BLaER1 (cell line): ENCODE measurements around the gene RXYLT1.
A peak's percentile ranks its signal among the peaks of the same experiment; 100 is the strongest.

Experiments
- H3K27ac ChIP-seq: shearing (Covaris generic); formaldehyde crosslinking; 2 replicates; pipeline ENCODE4 v1.8.1; 2022
- H3K27me3 ChIP-seq: shearing (Covaris generic); formaldehyde crosslinking; 2 replicates; pipeline ENCODE4 v1.8.1; 2022
- H3K36me3 ChIP-seq: shearing (Covaris generic); formaldehyde crosslinking; 2 replicates; pipeline ENCODE4 v1.8.1; 2022
- H3K4me1 ChIP-seq: shearing (Covaris generic); formaldehyde crosslinking; 2 replicates; pipeline ENCODE4 v1.8.1; 2022
- H3K4me2 ChIP-seq: shearing (Covaris generic); formaldehyde crosslinking; 2 replicates; pipeline ENCODE4 v1.8.1; 2022
- H3K4me3 ChIP-seq: shearing (Covaris generic); formaldehyde crosslinking; 2 replicates; pipeline ENCODE4 v1.8.1; 2022
- H3K9ac ChIP-seq: shearing (Covaris generic); formaldehyde crosslinking; 2 replicates; pipeline ENCODE4 v1.8.1; 2022
- H3K9me3 ChIP-seq: shearing (Covaris generic); formaldehyde crosslinking; 2 replicates; pipeline ENCODE4 v1.8.1; 2022
- H4K20me1 ChIP-seq: shearing (Covaris generic); formaldehyde crosslinking; 2 replicates; pipeline ENCODE4 v1.8.1; 2022
- Cebpa-rat ChIP-seq: shearing (Covaris generic); IDR thresholded peaks from 2 replicates; pipeline ENCODE4 v1.8.1; 2022

RXYLT1 gene

DNA sequence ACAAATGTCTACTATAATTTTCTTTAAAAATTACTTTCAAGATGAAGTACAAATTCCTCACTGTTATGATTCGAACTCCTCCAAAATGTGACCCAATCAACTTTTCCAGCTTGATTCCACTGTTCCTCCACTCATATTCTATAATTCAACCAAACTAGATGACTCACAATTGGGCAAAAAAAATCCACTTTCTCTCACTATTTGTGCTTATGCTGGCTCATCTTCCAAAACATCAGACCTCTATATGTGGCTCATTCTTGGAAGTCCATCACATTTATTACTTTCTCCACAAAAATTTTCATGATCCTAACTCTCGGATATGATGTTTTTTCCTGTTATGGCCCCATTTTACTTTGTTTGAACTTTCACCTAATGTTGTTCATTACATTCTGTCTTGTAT is 26.9 kb upstream of the RXYLT1 start:
- Histone ChIP-seq H4K20me1 (no peaks in the 10 kb centered on the region), H3K4me2 (peak overlapping the region; percentile 37; the same call in 1 of the 2 replicates), H3K36me3 (no peaks in the 10 kb centered on the region), H3K9ac (no peak overlapping the region), H3K9me3 (no peaks in the 10 kb centered on the region), H3K4me1 (peaks cover 10% of the 10 kb centered on the region), H3K27ac (no peak overlapping the region), H3K4me3 (no peak overlapping the region), H3K27me3 (no peaks in the 10 kb centered on the region)
- no peak for TF ChIP-seq Cebpa-rat

DNA sequence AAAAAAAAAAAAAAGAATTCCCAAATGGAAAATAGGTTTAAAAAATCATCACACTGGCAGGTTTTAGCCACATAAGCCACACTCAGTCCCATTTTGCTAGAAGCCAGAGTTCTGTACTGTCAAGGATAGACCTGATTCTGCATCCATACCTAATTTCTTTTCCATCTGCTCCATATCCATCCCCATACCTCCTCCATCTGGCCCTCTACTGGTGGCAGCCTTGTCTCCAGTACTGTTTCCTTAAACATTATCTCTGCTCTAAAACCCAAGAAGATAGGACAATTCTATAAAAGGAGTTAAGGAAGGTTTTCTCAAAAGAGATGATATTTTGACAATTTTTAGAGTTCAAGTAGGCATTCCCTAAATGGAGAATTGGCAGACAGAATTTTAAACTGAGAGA is 26.0 kb upstream of the RXYLT1 start:
- H3K4me2 ChIP-seq: no peak overlapping the region
- H3K27ac ChIP-seq: no peak overlapping the region
- H3K27me3 ChIP-seq: no peaks in the 10 kb centered on the region
- H3K36me3 ChIP-seq: no peaks in the 10 kb centered on the region
- no peak overlapping the region for H3K9ac ChIP-seq
- no peaks in the 10 kb centered on the region for H3K9me3 ChIP-seq
- H3K4me3 ChIP-seq: no peak overlapping the region
- H3K4me1 ChIP-seq: peaks cover 10% of the 10 kb centered on the region
- no peaks in the 10 kb centered on the region for H4K20me1 ChIP-seq
- no peak for TF ChIP-seq Cebpa-rat

DNA sequence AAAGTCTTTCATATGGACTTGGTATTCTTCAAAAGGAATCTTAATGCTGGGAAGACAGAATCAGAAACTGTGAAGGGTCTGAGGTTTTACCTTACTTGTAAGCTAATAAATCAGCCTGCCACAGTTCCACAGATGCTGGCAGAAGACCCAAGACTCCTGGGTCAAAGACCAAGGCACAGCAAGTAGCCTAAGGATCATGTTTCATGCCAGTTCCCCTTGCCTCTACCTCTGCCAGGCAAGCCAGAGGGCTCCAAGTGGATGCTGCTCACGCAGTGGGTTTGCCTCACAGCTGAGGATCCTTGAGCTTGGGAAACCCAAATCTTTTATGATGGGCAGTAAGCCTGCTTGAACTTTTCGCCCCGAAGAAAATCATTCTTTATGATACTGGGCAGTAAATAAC is 15.2 kb upstream of the RXYLT1 start:
- H3K27ac ChIP-seq: no peak overlapping the region
- H3K4me1 ChIP-seq: no peaks in the 10 kb centered on the region
- H3K4me2 ChIP-seq: no peak overlapping the region
- H4K20me1 ChIP-seq: no peaks in the 10 kb centered on the region
- TF ChIP-seq Cebpa-rat: no peak
- H3K9ac ChIP-seq: no peak overlapping the region
- no peaks in the 10 kb centered on the region for H3K36me3 ChIP-seq
- H3K9me3 ChIP-seq: no peaks in the 10 kb centered on the region
- H3K27me3 ChIP-seq: no peaks in the 10 kb centered on the region
- no peak overlapping the region for H3K4me3 ChIP-seq

DNA sequence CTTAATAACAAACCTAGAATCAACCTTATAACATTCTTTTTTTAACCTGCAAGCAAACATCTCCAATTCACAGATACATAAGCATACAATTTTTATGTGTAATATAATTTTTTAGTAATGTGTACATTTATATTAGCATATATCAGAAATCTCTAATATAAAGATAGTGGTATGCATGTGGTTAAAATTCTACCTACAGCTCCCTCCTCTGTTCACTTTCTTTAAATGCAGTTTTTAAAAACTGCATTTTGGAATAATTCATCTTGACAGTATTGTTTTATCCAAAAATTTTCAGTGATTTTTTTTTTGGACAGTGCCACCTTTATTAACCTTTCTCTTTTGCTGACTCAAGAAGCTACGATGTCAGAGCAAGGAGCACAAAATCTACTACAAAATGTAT is 13.2 kb upstream of the RXYLT1 start:
- H4K20me1 ChIP-seq: no peaks in the 10 kb centered on the region
- no peak overlapping the region for H3K9ac ChIP-seq
- no peaks in the 10 kb centered on the region for H3K36me3 ChIP-seq
- no peaks in the 10 kb centered on the region for H3K4me1 ChIP-seq
- H3K27ac ChIP-seq: no peak overlapping the region
- TF ChIP-seq Cebpa-rat: no peak
- H3K4me3 ChIP-seq: no peak overlapping the region
- H3K27me3 ChIP-seq: no peaks in the 10 kb centered on the region
- H3K9me3 ChIP-seq: peaks cover 11% of the 10 kb centered on the region
- H3K4me2 ChIP-seq: no peak overlapping the region

DNA sequence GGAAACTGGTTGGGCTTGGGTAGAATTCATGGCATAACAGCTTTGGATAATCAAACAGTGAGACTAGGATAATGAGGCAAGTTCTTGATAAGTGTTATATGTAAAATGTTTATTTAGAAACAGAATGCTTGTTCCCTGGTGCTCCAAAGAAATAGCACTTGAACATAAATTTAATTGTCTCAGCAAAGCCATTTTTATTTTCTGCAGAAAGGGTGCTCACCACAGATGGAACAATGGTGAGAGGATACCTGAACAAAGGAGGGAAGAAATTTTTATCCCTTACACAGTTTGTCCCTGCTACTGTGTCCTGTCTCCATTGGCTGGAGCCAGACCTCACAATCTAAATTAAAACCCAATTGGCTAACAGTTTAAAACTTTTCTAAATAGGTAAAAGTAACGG is 9.3 kb upstream of the RXYLT1 start:
- Histone ChIP-seq H3K27me3 (no peaks in the 10 kb centered on the region), H3K9ac (no peak overlapping the region), H3K4me3 (no peak overlapping the region), H3K9me3 (peaks cover 11% of the 10 kb centered on the region), H3K36me3 (no peaks in the 10 kb centered on the region), H3K27ac (no peak overlapping the region), H3K4me1 (no peaks in the 10 kb centered on the region), H4K20me1 (no peaks in the 10 kb centered on the region), H3K4me2 (no peak overlapping the region)
- TF ChIP-seq Cebpa-rat: no peak

DNA sequence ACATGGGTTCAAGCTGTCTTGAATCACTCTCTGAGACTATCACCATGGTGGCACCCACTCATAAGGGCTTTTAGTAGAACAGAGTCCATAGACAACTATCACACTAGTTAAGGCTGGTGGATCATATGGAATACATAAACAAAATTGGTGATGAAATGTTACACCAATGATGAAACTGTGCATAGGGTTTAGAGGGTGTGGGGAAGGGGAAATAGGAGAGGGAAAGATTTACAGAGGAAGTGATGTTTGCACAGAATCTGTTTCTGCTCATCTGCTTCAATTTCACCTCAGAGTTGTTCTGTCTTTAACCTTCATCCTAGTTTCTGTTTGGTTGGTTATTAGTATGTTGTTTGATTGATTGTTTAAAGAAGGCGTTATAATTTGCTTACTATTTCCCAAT is 2.4 kb upstream of the RXYLT1 start:
- no peak for TF ChIP-seq Cebpa-rat
- Histone ChIP-seq H4K20me1 (no peaks in the 10 kb centered on the region), H3K4me3 (no peak overlapping the region), H3K4me1 (peaks cover 14% of the 10 kb centered on the region), H3K9me3 (no peaks in the 10 kb centered on the region), H3K27ac (no peak overlapping the region), H3K9ac (no peak overlapping the region), H3K27me3 (no peaks in the 10 kb centered on the region), H3K36me3 (peaks cover 2% of the 10 kb centered on the region; the same call in 1 of the 2 replicates), H3K4me2 (no peak overlapping the region)

DNA sequence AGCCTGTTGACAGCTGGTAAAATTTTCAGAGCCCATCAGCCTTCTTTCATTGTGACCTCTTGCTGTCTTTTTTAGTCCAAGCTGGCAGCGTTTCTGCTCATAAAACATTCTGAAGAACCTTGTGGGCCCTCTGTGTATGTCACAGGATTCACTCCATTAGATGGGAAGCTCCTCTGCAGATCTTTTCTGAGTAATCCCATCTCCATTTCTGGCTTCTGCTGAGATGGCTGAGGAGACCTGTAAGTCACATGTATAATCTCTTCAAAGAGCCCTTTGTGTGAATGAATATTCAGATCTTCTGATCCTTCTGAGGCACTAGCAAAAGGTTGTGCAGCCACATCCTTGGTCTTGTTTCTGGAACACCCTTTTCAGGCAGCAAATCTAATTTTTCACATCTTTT is 2.8 kb downstream of the RXYLT1 start:
- Histone ChIP-seq H3K27me3 (no peaks in the 10 kb centered on the region), H3K4me3 (no peak overlapping the region), H3K9ac (no peak overlapping the region), H3K27ac (no peak overlapping the region), H4K20me1 (no peaks in the 10 kb centered on the region), H3K9me3 (no peaks in the 10 kb centered on the region), H3K36me3 (peaks cover 40% of the 10 kb centered on the region), H3K4me1 (peaks cover 14% of the 10 kb centered on the region), H3K4me2 (no peak overlapping the region)
- no peak for TF ChIP-seq Cebpa-rat

DNA sequence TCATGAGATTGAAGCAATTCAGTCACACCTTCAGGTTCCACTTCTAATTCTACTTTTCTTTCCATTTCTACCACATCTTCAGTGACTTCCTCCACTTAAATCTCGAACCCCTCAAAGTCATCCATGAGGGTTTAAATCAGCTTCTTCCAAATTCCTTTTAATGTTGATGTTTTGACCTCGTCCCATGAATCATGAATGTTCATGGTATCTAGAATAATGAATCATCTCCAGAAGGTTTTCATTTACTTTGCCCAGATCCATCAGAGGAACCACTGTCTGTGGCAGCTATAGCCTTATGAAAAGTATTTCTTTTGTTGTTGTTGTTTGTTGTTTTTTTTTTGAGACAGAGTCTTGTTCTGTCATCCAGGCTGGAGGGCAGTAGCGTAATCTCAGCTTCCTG is 7.6 kb downstream of the RXYLT1 start:
- no peaks in the 10 kb centered on the region for H3K27me3 ChIP-seq
- no peak overlapping the region for H3K27ac ChIP-seq
- H3K4me3 ChIP-seq: no peak overlapping the region
- H4K20me1 ChIP-seq: no peaks in the 10 kb centered on the region
- no peak overlapping the region for H3K9ac ChIP-seq
- H3K36me3 ChIP-seq: peaks cover 66% of the 10 kb centered on the region
- no peaks in the 10 kb centered on the region for H3K4me1 ChIP-seq
- no peaks in the 10 kb centered on the region for H3K9me3 ChIP-seq
- TF ChIP-seq Cebpa-rat: no peak
- no peak overlapping the region for H3K4me2 ChIP-seq

DNA sequence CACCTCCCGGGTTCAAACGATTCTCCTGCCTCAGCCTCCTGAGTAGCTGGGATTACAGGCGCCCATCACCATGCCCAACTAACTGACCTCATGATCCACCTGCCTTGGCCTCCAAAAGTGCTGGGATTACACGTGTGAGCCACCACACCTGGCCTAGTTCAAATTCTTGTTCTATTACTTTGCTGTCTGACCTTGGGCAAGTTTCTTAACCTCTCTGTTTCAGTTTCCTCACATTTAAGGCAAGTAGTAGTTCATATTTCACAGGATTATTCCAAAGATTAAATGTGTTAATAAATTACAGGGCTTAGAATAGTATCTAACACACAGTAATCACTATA is 10.9 kb downstream of the RXYLT1 start:
- H3K4me3 ChIP-seq: no peak overlapping the region
- H3K9me3 ChIP-seq: no peaks in the 10 kb centered on the region
- H4K20me1 ChIP-seq: no peaks in the 10 kb centered on the region
- no peak overlapping the region for H3K27ac ChIP-seq
- TF ChIP-seq Cebpa-rat: no peak
- H3K4me2 ChIP-seq: no peak overlapping the region
- H3K9ac ChIP-seq: no peak overlapping the region
- H3K27me3 ChIP-seq: no peaks in the 10 kb centered on the region
- peaks cover 52% of the 10 kb centered on the region for H3K36me3 ChIP-seq
- no peaks in the 10 kb centered on the region for H3K4me1 ChIP-seq

DNA sequence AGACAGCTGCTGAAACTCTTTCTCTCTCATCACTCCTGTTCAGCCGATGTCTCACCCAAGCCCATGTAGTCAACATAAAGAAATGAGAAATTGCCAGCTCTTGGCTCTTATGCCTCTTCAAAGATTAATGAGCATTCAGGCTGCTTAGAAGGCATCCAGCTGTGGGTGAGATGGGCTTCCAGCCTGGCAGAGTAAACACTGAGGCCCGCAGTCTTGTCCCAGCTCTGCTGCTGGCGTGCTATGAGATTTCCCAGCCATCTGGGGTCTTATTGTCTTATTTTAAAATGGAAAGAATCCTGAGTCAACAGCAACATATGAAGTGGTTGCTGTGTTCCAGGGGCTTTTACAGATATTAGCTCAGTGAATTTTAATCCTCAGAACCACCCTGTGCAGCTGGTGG is 12.6 kb downstream of the RXYLT1 start:
- no peaks in the 10 kb centered on the region for H3K9me3 ChIP-seq
- H3K27me3 ChIP-seq: no peaks in the 10 kb centered on the region
- no peak overlapping the region for H3K4me2 ChIP-seq
- H3K4me1 ChIP-seq: no peaks in the 10 kb centered on the region
- no peak overlapping the region for H3K9ac ChIP-seq
- no peak overlapping the region for H3K4me3 ChIP-seq
- H4K20me1 ChIP-seq: no peaks in the 10 kb centered on the region
- H3K36me3 ChIP-seq: peaks cover 41% of the 10 kb centered on the region
- no peak for TF ChIP-seq Cebpa-rat
- H3K27ac ChIP-seq: no peak overlapping the region

DNA sequence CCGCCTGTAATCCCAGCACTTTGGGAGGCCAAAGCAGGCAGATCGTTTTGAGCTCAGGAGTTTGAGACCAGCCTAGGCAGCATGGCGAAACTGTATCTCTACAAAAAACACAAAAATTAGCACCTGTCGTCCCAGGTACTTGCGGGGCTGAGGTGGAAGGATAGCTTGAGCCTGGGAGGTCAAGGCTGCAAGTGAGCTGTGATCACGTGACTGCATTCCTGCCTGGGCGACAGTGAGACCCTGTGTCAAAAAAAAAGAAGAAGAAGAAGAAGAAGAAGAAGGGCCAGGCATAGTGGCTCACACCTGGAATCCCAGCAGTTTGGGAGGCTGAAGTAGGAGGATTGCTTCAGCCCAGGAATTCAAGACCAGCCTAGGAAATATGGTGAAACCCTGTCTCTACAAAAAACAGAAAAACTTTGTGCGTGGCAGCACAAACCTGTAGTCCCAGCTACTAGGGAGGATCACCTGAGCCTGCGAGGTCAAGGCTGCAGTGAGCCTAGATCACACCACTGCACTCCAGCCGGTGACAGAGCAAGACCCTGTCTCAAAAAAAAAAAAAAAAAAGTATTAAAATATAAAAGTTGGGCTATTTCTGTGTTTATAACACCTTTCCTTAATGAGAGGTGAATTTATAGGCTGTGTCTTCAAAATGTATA is 15.5 kb downstream of the RXYLT1 start:
- H3K9me3 ChIP-seq: no peaks in the 10 kb centered on the region
- H3K9ac ChIP-seq: no peak overlapping the region
- peaks cover 21% of the 10 kb centered on the region for H3K36me3 ChIP-seq
- no peak overlapping the region for H3K4me2 ChIP-seq
- H3K4me3 ChIP-seq: no peak overlapping the region
- no peak for TF ChIP-seq Cebpa-rat
- no peaks in the 10 kb centered on the region for H3K27me3 ChIP-seq
- H3K27ac ChIP-seq: no peak overlapping the region
- H3K4me1 ChIP-seq: no peaks in the 10 kb centered on the region
- H4K20me1 ChIP-seq: no peaks in the 10 kb centered on the region
